DMS153 (cell line): ENCODE data around the gene SLC31A2.
"Not testable (repeated sequence)": the region's sequence is repeated elsewhere in the genome, so short reads cannot be mapped to it uniquely, and the experiment has no call there.

Experiments
- DNase-seq: peaks from one replicate; lab custom pipeline; 2025; lab: John Stamatoyannopoulos, UW

The SLC31A2 gene

GRCh38 chr9:113150670-113151611, at the start of gene SLC31A2:
Gene SLC31A2, plus strand, starts transcription at chr9:113151007. Its CDS starts 68 bp downstream, at chr9:113151075.
- peak; percentile 74 for DNase-seq

- DNase-seq = not testable (repeated sequence)
Measured at GRCh38 chr9:113105345-113105744, 45.5 kb upstream of the SLC31A2 start.

- not testable (repeated sequence) for DNase-seq
Measured at GRCh38 chr9:113111065-113111951, 39.5 kb upstream of the SLC31A2 start.

- DNase-seq = not testable (repeated sequence)
Measured at GRCh38 chr9:113112706-113113510, 37.9 kb upstream of the SLC31A2 start.

GRCh38 chr9:113118829-113119228, 32.0 kb upstream of the SLC31A2 start:
- not testable (repeated sequence) for DNase-seq

- DNase-seq = no peak
Measured at GRCh38 chr9:113125386-113126035, 25.3 kb upstream of the SLC31A2 start.

GRCh38 chr9:113129466-113129865, 21.3 kb upstream of the SLC31A2 start:
- DNase-seq = no peak

GRCh38 chr9:113129884-113130283, 20.9 kb upstream of the SLC31A2 start:
- DNase-seq = no peak

- no peak for DNase-seq
Measured at GRCh38 chr9:113131689-113132151, 19.1 kb upstream of the SLC31A2 start.

- DNase-seq = no peak
Measured at GRCh38 chr9:113137196-113138168, 13.3 kb upstream of the SLC31A2 start.

- no peak for DNase-seq
Measured at GRCh38 chr9:113138760-113139159, 12.0 kb upstream of the SLC31A2 start.

GRCh38 chr9:113139225-113139829, 11.5 kb upstream of the SLC31A2 start:
- DNase-seq = no peak

GRCh38 chr9:113139953-113140352, 10.9 kb upstream of the SLC31A2 start:
- no peak for DNase-seq

- DNase-seq = not testable (repeated sequence)
Measured at GRCh38 chr9:113140896-113141295, 9.9 kb upstream of the SLC31A2 start.

GRCh38 chr9:113143432-113144227, 7.2 kb upstream of the SLC31A2 start:
- no peak for DNase-seq

- no peak for DNase-seq
Measured at GRCh38 chr9:113148372-113148705, 2.5 kb upstream of the SLC31A2 start.

GRCh38 chr9:113148781-113149510, 1.9 kb upstream of the SLC31A2 start:
- no peak for DNase-seq

GRCh38 chr9:113149561-113149960, 1.2 kb upstream of the SLC31A2 start:
- DNase-seq = not testable (repeated sequence)
